IPS-20b (cell line): ENCODE results near the gene PAIP1.
"Not testable (repeated sequence)": the region's sequence is repeated elsewhere in the genome, so short reads cannot be mapped to it uniquely, and the experiment has no call there.

Experiments used
- H3K27ac ChIP-seq: one replicate; pipeline ENCODE4 v1.5.1; 2013; ENCODE audit warnings: low read length
- H3K27me3 ChIP-seq: 2 replicates; pipeline ENCODE4 v1.6.1; 2013; ENCODE audit warnings: mild to moderate bottlenecking, low read length, inconsistent platforms; ENCODE audit not compliant: insufficient read depth
- H3K36me3 ChIP-seq: 2 replicates; pipeline ENCODE4 v1.6.1; 2013; ENCODE audit warnings: low read depth, mild to moderate bottlenecking, inconsistent platforms, low read length, moderate library complexity; ENCODE audit not compliant: insufficient read depth
- H3K4me1 ChIP-seq: 2 replicates; pipeline ENCODE4 v1.6.1; 2013; ENCODE audit warnings: mild to moderate bottlenecking, control low read depth, inconsistent platforms, low read length, moderate library complexity; ENCODE audit not compliant: insufficient read depth
- H3K4me3 ChIP-seq: 2 replicates; pipeline ENCODE4 v1.5.1; 2013; ENCODE audit warnings: mild to moderate bottlenecking, low read length, inconsistent platforms
- H3K9ac ChIP-seq: 2 replicates; pipeline ENCODE4 v1.6.1; 2013; ENCODE audit warnings: low read depth, mild to moderate bottlenecking, inconsistent platforms, low read length, moderate library complexity
- H3K9me3 ChIP-seq: 2 replicates; pipeline ENCODE4 v1.6.1; 2013; ENCODE audit warnings: mild to moderate bottlenecking, low read depth, low read length, inconsistent platforms; ENCODE audit not compliant: insufficient read depth

PAIP1 gene

GRCh38 chr5:43549272-43549671 is 7.6 kb downstream of the PAIP1 start:
- not testable (repeated sequence) for H3K4me3 ChIP-seq, H3K27me3 ChIP-seq, H3K4me1 ChIP-seq, H3K9ac ChIP-seq, H3K27ac ChIP-seq, H3K9me3 ChIP-seq
- peaks cover 96% of the 10 kb centered on the region for H3K36me3 ChIP-seq

DNA sequence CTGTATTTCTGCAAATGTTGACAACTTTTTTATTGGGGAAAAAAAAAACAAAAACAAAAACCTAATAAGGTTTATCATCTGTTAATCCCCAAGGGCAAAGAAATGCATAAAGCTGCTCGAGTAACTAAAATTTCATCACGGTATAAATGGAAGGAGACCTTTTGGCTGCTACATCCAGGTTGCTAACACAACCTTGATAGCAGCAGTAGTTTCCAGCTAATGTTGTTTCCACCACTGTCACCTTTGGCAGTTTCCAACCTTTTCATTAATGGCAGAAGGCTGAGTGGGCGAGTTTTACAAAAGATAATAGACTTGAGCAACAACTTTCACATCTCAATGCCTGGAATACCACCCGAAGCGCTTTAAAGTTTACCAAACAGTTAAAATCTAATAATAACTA is 8.5 kb downstream of the PAIP1 start:
- Histone ChIP-seq H3K9ac (no peak overlapping the region), H3K4me3 (no peak overlapping the region), H3K36me3 (peaks cover 96% of the 10 kb centered on the region), H3K4me1 (no peaks in the 10 kb centered on the region; the same call in 1 of the 2 replicates), H3K9me3 (no peaks in the 10 kb centered on the region), H3K27me3 (no peaks in the 10 kb centered on the region), H3K27ac (no peak overlapping the region)

- Histone ChIP-seq H3K27ac (no peak overlapping the region), H3K9me3 (no peaks in the 10 kb centered on the region), H3K9ac (no peak overlapping the region), H3K36me3 (peaks cover 96% of the 10 kb centered on the region), H3K4me1 (no peaks in the 10 kb centered on the region), H3K4me3 (no peak overlapping the region), H3K27me3 (no peaks in the 10 kb centered on the region)
Observed at GRCh38 chr5:43547532-43547931, 9.3 kb downstream of the PAIP1 start.

- Histone ChIP-seq H3K36me3 (peaks cover 98% of the 10 kb centered on the region), H3K27ac (no peak overlapping the region), H3K27me3 (no peaks in the 10 kb centered on the region), H3K4me3 (no peak overlapping the region), H3K9ac (no peak overlapping the region), H3K9me3 (no peaks in the 10 kb centered on the region), H3K4me1 (no peaks in the 10 kb centered on the region)
Observed at GRCh38 chr5:43543434-43543833, 13.4 kb downstream of the PAIP1 start.

- Histone ChIP-seq H3K36me3 (peaks cover 98% of the 10 kb centered on the region), H3K4me1 (no peaks in the 10 kb centered on the region), H3K27ac (no peak overlapping the region), H3K27me3 (no peaks in the 10 kb centered on the region), H3K9ac (no peak overlapping the region), H3K4me3 (no peak overlapping the region), H3K9me3 (no peaks in the 10 kb centered on the region)
Observed at GRCh38 chr5:43540746-43541145, 16.1 kb downstream of the PAIP1 start.

DNA sequence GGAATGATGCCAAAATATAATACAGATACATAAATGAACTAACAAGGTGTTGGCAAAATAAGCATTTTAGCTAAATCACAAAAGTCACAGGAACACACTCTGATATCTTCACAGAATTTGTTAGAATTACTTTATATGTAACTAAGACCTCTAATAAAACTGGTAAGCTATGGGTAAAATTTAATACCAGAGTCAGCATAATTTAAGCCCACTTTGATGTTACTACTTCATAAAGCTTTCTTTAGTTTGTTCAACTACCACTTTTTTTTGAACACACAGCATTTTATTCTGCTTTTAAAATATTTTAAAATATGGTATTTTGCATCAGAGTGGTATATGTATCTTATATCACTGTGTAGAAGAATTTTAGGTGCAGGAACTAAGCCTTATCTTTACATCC is 19.9 kb downstream of the PAIP1 start:
- Histone ChIP-seq H3K4me3 (no peak overlapping the region), H3K36me3 (peaks cover 98% of the 10 kb centered on the region), H3K27ac (no peak overlapping the region), H3K4me1 (no peaks in the 10 kb centered on the region), H3K27me3 (no peaks in the 10 kb centered on the region), H3K9ac (no peak overlapping the region), H3K9me3 (no peaks in the 10 kb centered on the region)

- no peak overlapping the region for H3K27ac ChIP-seq
- no peaks in the 10 kb centered on the region for H3K27me3 ChIP-seq
- no peak overlapping the region for H3K9ac ChIP-seq
- peaks cover 100% of the 10 kb centered on the region for H3K36me3 ChIP-seq
- no peak overlapping the region for H3K4me3 ChIP-seq
- H3K9me3 ChIP-seq: no peaks in the 10 kb centered on the region
- H3K4me1 ChIP-seq: no peaks in the 10 kb centered on the region
Observed at GRCh38 chr5:43533646-43534045, 23.2 kb downstream of the PAIP1 start.

DNA sequence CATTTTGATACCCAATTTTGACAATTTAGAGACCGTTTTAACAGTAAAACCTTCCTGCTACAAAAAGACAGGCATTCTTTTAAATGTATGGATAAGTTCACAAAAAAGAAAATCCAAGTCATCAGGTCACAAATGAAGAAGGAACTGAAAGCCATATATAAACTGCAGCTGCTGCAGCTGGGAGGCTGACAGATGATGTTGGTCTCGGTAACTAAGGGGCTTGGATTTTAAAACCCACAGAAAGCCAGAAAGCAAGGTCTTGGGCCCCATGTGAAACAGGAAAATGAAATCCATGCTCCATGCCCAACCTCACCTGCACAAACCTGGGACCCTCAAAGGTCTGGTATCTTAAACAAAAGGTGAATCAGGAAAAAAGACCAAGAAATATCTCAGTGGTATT is 26.2 kb downstream of the PAIP1 start:
- H3K4me1 ChIP-seq: no peaks in the 10 kb centered on the region
- H3K9me3 ChIP-seq: no peaks in the 10 kb centered on the region
- H3K27ac ChIP-seq: no peak overlapping the region
- no peaks in the 10 kb centered on the region for H3K27me3 ChIP-seq
- no peak overlapping the region for H3K4me3 ChIP-seq
- peaks cover 92% of the 10 kb centered on the region for H3K36me3 ChIP-seq
- no peak overlapping the region for H3K9ac ChIP-seq

GRCh38 chr5:43523662-43524072 is 33.2 kb downstream of the PAIP1 start:
- no peak overlapping the region for H3K9ac ChIP-seq
- H3K9me3 ChIP-seq: no peaks in the 10 kb centered on the region
- H3K4me1 ChIP-seq: no peaks in the 10 kb centered on the region
- H3K27ac ChIP-seq: no peak overlapping the region
- no peak overlapping the region for H3K4me3 ChIP-seq
- H3K27me3 ChIP-seq: no peaks in the 10 kb centered on the region
- H3K36me3 ChIP-seq: peaks cover 34% of the 10 kb centered on the region

DNA sequence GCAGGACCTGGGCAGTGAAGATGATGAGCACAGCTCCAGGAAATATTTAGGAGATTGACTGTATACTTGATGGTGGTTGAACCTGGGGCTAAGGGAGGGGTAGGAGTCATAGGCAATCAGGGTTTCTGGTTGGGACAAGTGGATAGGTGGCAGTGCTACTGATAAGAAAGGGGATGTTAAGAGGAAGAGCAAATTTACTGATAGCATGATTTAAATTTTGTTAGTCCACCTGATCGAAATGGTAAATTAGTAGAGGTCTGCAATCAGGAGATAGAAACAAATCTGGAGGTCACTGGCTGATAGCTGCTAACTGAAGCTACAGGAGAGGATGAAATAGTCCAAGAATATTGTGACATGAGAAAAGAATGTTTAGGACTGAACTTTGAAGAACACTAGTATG is 36.3 kb downstream of the PAIP1 start:
- H3K27ac ChIP-seq: no peak overlapping the region
- no peaks in the 10 kb centered on the region for H3K27me3 ChIP-seq

DNA sequence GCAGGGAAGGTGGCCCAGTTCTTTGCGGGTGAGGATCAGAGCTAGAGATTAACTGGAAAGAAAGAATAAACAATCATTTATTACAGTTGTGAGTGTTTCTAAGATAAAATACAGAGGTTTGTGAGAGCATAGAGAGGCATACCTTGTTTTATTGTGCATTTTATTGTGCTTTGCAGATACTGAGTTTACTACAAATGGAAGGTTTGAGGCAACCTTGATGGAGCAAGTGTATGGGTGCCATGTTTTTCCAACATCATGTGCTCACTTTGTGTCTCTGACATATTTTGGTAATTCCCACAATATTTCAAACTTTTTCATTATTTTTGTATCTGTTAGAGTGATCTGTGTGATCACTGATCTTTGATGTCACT is 41.2 kb downstream of the PAIP1 start:
- Histone ChIP-seq H3K4me1 (peaks cover 9% of the 10 kb centered on the region; the same call in 1 of the 2 replicates), H3K9ac (peak overlapping the region; percentile 97; the same call in 1 of the 2 replicates), H3K36me3 (no peaks in the 10 kb centered on the region), H3K9me3 (no peaks in the 10 kb centered on the region), H3K4me3 (peak overlapping the region; percentile 95), H3K27ac (peak overlapping the region; percentile 74), H3K27me3 (no peaks in the 10 kb centered on the region)

More for the DNA sequence above, 36.3 kb downstream of the PAIP1 start:
- H3K9ac ChIP-seq: no peak overlapping the region
- H3K9me3 ChIP-seq: no peaks in the 10 kb centered on the region
- no peaks in the 10 kb centered on the region for H3K4me1 ChIP-seq
- H3K36me3 ChIP-seq: peaks cover 11% of the 10 kb centered on the region
- no peak overlapping the region for H3K4me3 ChIP-seq

- H3K9me3 ChIP-seq: no peaks in the 10 kb centered on the region
- H3K4me1 ChIP-seq: peaks cover 9% of the 10 kb centered on the region; the same call in 1 of the 2 replicates
- H3K9ac ChIP-seq: peak within 1 kb of the TSS; percentile 97
- H3K36me3 ChIP-seq: no peaks in the 10 kb centered on the region
- H3K27me3 ChIP-seq: no peaks in the 10 kb centered on the region
- peak within 1 kb of the TSS; percentile 91 for H3K27ac ChIP-seq
- H3K4me3 ChIP-seq: peak within 1 kb of the TSS; percentile 95
Observed at GRCh38 chr5:43514816-43515677, 41.8 kb downstream of the PAIP1 start, which contains the start of gene C5orf34. Gene C5orf34 (minus strand): TSS chr5:43515148. CDS start chr5:43509339, 5,809 bp downstream.
